Stomach (tissue), 4 donors: ENCODE results near the gene CLSTN2.

Experiments
- CTCF ChIP-seq, 7 experiments: fragments of 450-650 bp in 4 of 7; fragments of 200-600 bp in 3 of 7; sonication (generic) in 3 of 7; IDR thresholded peaks; one replicate each; pipeline ENCODE4 v1.5.1; 2016 to 2019; ENCODE audit warnings: antibody characterized with exemption in 7 of 7, control low read depth in 2 of 7, mild to moderate bottlenecking in 1 of 7
- POLR2A ChIP-seq, 4 donors: fragments of 450-650 bp; IDR thresholded peaks; one replicate each; pipeline ENCODE4 v1.6.1; 2016; ENCODE audit warnings: antibody characterized with exemption in 4 of 4, control low read depth in 2 of 4, mild to moderate bottlenecking in 1 of 4, moderate library complexity in 1 of 4

- TF ChIP-seq CTCF (IDR thresholded peaks at IDR 0.05) (no peak), POLR2A (IDR thresholded peaks at IDR 0.05) (no peak)
These were observed 489.7 kb downstream of the CLSTN2 start for GRCh38 chr3:140424726-140425125.
